Fibroblast of the conjunctiva (primary cell): Measurements from ENCODE around the gene TMEM176A.

Experiments
- DNase-seq: peaks from one replicate; pipeline ENCODE4 v3.0.0-alpha.2; 2010; ENCODE audit warnings: low read depth

TMEM176A gene

DNA sequence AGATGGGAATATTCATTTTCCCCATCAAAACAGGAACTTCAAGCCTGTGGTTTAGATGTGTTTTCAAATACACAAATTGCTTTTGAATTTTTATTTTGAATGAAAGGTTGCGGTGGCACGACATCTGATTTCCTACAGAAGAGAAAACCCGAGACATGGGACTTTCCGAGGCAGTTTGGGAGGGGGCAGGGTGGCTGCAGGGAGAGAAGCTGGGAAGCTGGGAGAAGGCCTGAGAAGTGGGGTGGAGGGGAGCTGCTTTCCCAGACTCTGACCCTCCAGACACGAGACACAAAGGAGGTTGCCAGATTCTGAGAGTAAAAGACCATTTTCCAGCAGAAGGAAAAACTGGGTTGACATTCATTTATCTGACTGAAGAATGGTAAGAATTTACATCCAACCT lies 19.6 kb downstream of the TMEM176A start:
- no peak for DNase-seq

DNA sequence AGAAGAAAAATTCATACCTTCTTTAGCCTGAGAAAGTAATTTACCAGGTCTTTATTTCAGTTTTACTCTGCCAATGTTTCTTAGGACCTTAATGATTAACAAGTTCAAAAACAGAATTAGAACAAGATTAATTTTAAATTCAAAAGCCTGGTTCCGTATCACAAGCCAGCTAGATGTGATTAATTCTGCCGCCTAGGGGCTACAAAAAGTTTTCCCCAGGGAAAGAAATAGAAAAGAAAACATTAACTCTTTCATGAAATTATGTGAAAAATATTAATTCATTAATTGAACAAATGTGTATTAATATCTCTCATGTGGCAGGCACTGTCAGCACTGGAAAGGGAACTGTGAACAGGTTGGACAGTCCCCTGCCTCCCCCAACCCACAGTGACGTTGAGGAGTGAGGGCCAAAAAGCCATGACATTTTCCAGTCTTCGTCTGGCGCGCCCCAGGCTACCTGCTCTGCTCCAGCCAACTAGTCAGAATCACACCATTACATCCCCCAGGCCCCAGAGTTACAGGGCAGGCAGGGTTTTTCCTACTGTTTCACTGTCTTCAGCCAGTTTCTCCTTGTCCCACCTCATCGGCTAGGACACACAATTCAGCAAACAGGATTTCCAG lies 20.1 kb downstream of the TMEM176A start:
- no peak for DNase-seq

DNA sequence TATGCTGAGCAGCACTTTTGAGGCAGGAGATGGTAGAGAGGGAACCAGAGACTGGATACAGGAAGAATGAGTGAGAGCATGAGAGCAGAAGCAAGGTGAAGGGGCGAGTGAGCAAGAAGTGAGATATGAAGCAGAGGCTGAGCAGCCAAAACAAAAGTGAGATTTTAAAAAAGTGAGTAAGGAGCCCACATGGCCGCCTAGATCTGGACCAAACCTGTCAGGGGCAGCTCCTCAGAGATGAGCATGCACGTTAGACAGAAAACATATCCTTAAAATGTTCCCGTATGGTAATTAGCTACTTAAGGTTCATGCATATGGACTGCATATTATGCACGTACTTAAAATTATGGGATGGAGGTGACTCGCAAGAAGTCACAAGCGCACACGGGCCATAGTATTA lies 22.5 kb downstream of the TMEM176A start:
- DNase-seq, result no peak

DNA sequence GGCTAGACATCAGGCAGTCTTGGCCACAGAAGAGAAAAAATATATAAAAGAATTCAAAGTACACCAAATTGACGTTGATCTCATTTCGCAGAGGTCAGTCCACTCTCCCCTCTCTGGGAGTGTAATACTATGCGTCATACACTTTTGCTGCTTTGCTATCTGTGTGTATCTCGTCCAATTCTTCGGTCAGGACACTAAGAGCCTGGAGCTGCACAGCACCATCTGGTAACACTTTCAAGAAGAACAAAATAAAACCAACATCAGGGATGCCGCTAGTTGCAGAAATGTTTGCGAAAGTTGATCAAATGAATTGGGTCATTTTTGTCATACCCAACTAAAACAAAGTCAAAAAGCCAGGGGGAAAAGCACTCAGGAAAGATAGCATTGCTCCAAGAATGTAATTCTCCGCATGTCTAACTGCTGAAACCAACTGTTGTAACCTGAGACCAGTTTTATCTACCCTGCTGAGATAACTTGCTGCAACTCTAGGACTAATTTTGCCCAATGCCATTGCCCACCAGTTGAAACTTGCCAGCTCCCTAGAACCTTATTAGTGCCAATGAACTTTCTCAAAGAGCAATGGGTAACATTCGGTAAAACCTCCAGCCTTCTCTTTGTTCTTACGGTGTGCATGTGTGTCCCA lies 23.0 kb downstream of the TMEM176A start:
- peak; percentile 67 for DNase-seq

DNA sequence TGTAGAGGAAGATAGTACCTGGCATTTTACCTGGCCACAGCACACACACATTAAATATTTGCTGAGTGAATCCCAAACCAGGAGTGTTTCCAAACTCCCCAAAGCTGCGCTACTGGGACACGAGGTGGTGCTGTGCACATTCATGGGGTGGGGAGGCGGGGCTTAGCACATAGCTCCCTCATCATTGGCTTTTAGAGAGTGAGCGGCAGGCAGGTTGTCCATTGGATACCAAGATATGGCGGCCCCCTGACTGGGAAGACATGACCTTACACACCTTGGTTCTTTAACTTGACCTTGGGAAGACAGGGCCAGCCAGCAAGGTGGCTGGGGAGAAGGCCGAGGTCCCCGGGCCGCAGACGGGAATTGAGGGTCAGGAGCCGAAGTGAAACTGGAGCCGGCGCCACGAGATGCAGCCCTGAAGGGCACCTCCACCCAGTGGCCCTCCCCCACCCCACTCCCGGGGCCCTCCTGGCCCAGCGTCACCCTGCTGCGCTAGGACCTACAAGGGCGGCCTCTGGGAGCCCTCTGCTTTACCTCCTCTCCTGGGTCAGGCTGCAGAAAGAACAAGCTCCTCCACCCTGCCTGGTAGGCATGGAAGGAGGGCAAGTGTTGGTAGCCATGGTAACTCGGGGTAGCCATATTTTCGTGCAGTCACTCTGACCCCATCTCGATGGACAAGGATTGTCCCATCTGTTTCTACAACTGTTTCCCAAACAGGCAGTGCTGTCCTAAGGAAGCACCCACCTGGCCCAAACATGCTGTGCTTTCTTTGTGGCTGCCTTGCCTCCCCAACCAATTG lies 24.0 kb downstream of the TMEM176A start:
- no peak for DNase-seq

DNA sequence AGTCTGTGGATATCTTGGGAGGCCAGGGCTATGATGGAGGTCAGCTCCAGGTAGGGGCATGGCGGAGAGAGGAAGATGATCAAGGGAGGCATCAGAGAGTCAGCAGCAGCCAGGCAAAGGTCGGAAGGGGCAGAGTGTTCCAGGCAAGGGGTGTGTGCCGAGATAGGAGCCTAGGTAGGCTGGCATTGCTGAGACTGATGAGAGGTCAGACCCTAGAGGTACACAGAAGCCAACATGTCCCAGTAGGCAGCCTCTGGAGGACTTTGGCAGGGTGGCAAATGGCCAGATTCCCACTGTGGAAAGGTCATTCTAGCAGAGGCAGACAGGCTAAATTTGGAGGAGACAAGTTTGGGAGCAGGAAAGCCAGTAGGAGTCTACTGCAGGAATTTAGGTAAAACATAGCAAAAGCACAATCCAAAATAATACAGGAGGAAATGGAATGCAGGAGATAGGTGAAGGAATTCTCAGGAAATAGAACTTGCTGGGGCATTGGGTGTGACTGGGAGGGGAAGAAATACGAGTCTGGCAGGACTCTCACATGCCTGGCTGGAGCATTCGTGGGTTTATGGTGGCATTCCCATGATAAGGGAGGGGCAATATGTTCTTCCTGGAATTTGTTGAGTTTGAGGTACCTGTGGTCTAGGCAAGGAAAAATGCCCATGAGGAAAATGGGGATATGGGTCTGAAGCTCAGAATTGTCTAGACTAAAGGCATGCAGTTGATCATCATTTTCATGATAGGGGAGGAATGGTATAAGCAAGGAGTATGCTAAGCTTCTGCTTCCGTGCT lies 25.7 kb downstream of the TMEM176A start:
- no peak for DNase-seq

DNA sequence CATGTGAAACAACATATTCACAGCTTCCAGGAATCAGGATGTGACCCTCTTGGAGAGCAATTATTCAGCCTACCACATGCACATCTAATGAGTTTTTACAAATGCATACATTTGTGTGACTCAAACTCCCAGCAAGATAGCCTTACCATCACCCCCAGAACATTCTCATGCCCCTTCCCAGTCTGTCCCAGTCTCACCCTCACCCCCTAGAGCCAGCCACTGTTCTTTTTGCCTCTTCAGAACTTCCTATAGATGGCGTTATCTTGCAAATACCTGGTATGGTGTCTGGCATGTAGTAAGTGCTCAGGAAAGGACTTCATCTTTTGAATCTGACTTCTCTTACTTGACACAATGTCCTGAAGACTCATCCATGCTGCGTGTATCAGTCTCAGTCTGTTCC lies 27.8 kb downstream of the TMEM176A start:
- DNase-seq, result no peak

DNA sequence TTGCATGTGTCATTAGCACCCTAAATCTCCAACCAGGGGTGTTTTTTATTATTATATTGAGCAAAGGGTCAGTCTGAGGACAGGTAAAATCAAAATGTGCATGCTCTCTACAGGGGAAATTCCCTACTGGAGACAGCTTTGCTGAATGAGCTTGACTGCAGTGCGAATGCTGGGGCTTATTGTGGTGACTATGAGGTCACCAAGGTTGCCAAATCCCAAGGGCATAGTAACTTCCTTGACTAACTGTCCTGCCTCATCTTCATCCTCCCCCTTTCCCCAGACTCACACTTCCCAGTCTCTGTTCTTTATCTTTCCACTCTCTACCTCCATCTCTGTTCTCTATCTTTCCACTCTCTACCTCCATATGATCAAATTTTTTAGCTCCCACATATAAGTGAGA lies 28.9 kb downstream of the TMEM176A start:
- DNase-seq, result no peak

DNA sequence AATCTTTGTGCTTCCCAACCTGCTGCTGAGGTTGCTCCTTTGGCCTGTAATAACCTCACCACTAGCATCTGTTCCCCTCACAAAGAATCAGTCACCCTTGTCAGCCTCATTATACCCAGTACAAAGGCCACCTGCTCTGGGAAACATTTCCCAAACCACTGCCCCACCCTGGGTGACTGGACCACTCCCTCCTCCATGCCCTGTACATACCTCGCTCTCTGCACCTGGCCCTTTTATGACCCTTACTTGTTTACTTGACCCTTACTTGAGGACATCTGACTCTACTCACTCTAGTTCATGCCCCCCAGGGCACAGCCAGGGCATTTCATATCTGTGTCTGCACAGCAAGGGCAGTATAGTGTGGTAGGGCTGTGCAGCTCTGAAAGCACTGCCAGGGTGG lies 30.4 kb downstream of the TMEM176A start:
- DNase-seq, result no peak

DNA sequence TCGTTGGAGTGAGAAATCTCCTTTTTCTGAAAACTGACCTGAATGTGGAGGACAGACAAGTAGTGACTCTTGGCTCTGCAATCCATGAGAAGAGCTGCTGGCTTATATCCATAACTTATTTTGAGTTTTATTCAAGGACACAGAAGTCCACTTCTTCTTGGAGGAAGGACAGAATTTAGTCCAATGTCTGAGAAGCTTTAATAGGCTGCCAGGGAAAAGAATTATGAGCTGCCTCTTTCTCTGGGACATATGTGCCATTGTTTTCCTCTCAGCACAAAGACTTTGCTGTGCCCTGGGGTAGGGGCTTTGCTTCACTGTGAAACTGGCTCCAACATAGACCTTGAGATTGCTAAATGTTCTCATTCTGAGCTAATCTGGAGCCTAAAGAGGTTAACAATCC lies 31.3 kb downstream of the TMEM176A start:
- no peak for DNase-seq

DNA sequence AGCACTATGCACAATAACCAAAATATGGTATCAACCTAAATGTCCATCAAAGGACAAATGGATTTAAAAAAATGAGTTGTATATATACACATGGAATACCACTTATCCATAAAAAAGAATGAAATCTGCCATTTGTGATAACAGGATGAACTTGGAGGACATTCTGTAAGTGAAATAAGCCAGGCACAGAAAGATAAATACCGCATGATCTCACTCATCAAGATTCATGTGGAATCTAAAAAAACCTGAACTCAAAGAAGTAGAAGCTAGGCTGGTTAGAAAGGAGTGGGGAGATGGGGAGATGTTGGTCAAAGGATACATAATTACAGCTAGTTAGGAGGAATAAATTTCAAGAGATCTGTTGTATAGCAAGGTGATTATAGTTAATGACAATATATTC lies 34.5 kb downstream of the TMEM176A start:
- no peak for DNase-seq

DNA sequence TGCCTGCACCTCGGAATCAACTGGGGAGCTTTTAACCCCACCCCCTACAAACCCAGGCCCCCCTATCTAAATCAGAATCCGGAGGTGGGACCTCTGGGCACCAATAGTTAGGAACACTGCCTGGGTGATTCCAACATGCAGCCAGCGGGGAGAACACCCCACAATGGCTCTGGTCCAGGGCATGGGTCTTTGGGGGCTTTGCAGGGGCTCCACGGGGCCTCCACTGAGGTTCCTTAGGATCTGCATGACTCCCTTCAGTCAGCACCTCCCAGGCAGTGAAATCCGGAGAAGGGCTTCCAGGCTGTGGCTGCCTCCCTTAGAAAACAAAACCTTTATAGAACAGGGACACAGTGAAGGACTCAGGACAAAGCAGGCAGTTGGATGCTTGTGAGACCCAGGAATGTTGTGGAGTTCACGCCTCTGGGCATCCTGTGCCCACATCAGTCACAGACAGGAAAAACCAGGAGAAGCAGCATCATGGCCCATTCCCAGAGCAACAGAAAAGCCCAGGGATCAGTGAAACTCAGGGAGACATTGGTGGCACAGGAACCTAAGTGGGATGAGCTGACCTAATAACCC lies 35.2 kb downstream of the TMEM176A start:
- DNase-seq, result no peak

DNA sequence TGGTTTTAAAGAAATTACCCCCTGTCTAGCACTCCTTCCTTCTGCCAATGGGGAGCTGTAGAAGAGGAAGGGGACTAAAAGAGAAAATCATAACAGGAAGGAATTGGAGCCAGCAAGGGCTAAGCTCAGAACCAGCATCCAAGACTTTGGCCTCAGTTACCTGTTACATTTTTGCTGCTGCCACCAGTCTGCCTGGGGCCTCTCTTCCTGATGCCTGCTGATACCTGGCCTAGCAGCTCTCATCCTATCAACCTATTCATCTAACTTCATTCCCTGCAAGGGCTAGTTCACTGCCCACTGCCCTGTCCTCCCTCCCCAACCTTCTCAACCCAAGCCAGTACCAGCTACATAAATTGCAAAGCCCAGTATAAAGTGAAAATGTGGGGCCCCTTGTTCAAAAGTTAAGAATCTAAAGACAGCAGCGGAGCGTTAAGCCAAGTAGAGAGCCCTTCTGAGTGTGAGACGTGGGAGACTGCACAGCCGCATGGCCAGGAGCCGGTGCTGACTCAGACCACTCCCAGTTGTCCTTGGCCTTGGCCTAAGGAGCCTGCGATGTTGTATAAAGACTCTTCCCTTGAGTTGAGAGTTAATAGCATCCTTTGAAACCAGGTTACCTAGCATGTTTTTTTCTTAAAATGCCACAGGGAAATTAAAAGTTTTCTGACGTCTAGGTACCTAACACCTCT lies 38.5 kb downstream of the TMEM176A start:
- DNase-seq, result no peak

DNA sequence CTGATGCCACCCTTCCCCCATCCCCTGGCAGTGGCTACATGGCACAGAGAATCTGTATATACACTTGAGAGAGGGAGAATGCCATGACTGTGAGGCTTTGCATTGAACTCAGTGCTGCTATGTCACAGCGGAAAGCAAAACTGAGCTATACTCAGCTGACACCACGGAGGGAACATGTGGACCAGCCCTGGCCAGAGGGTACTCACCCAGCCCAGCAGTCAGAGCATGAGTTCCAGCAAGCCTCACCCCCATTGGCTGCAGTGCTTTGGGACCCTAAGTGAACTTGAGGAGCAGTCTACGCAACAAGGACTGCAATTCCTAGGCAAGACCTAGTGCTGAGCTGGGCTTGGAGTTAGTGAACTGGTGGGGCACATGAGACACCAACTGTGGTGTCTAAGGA lies 41.4 kb downstream of the TMEM176A start:
- no peak for DNase-seq

DNA sequence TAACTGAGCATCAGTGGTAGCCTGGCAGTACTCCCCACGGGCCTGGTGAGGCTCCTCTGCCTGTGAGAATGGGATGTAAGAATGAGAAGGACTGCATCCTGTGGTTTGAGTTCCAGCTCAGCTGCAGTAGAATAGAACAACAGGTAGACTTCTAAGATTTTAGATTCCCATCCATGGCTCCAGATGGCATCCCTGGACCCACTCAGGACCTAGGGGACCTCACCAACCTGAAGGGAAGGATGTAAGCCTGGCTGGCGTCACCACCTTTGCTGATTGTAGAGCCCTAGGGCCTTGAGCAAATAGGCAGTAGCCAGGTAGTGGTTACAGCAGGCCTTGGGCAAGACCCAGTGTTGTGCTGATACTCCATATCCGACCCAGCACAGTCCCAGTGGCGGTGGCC lies 42.1 kb downstream of the TMEM176A start:
- no peak for DNase-seq

DNA sequence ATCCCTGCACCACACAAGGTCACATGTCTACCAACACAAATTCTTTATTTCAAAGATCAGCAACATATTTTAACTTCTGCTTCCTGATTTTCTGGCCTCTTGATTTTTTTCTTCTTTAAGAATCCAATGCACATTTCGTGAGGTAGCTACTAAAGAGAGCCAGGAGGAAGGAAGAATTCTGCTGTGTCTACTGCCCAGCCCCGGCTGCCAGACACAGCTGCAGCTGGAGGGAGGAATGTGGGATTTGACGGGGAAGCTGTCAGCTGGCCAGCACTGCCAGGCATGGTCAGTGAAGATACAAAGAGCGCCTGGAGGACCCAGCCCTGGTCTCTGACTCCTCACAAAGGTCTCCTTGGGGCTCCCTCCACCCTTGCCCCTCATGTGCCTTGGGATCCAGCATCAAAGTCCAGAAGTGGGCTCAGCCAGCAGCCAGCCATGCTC lies 44.9 kb downstream of the TMEM176A start:
- no peak for DNase-seq

DNA sequence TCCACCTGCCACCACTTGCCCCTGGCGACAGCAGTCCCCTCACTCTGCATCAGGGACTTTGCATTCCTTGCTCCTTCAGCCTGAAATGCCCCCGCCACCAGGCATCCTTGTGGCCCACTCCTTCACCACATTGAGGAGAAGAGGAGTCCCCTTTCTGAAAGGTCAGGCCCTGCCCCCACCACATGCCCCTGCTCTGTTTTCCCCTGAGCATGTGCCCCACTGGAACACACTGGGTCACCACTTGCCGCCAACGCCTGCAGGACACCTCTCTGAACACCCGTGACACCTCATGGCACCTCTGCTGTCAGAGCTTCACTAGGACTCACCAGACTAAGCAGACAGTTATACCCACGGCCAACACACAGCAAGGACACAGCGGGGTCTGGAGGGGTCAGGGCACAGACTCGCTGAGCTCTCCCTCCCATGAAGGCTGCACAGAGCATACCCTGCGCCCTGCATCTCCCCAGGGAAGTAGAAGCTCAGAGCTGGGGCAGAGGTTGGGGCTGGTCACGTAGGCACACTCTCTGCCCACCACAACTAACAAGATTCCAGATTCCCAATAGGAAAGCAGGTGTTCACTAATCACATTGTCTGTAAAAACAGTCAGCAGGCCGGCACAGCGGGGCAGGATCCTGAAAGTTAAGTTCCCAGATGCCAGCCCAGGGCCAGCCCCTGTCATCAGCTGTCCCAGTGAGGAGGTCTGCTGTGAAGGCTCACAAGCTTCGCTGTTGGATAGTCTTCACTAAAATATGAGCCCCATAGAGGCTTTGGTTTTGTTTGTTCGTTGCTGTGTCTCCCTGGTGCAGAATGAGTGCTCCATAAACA lies 45.9 kb downstream of the TMEM176A start:
- no peak for DNase-seq

DNA sequence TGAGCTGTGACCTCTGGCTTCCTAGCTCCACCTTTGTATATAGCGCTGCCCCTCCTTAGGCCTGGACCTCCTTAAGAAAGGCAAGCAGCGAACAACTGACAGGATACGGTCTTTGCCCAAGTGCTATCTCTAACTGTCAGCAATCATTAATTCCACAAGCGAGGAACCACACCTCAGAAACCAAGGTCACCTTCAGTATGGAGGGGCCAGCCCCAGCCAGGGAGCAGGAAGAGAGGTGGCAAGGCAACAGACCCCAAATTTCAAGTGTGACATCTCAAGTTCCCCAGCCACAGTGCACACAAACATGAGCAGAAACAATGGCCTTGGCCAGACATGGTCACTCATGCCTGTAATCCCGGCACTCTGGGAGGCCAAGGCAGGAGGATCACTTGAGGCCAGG lies 47.0 kb downstream of the TMEM176A start:
- DNase-seq, result no peak

DNA sequence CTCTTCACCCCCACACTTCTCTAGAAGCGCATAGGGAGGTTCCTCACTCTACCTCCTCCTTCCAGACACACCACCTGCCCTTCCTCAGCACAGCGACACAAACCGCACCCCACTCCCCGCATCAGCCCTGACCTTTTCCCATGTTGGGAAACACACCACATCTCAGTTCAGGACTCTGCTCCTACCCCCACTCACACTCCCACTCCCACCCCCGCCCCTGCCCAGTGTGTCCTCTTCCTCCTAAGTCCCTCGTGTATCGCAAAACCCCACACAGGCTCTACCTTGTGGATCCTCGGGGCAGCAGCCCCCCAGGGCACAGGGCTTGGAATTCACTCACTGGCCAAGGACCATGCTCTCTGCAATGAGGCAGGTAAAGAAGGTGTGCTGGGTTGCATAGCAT lies 47.5 kb downstream of the TMEM176A start:
- DNase-seq, result no peak

DNA sequence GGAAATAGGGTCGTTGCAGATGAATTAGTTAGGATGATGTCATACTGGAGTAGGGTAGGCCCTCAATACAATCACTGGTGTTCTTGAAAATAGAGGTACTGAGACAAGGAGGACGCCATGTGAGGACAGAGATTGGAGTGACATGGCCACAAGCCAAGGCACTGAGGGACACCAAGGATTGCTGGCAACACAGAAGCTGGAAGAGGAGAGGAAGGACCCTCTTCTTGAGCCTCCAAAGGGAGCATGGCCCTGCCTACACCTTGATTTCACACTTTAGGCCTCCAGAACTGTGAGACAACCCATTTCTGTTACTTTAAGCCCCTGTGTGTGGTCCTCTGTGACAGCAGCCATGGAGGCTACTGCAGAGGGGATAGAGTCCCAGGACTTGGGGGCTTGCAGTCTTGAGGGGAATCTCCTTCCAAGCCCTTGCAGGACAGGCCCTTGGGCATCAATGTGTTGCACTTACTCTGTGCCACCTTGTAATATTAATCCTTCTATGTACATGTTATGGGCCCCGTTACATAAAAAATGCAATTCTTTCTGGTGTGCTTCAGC lies 48.1 kb downstream of the TMEM176A start:
- no peak for DNase-seq
